Mammary epithelial cell (primary cell): ENCODE measurements around the gene CUL4B.

Source experiments
- EZH2 ChIP-seq: IDR thresholded peaks from 2 replicates; pipeline ENCODE4 v1.6.1; 2012; ENCODE audit warnings: low read length, inconsistent platforms, borderline replicate concordance
- TF ChIP-seq, protein P1 (sequence below), 2 donors: IDR thresholded peaks in 1 of 2; conservative IDR thresholded peaks in 1 of 2; 2 replicates each; pipeline ENCODE4 v1.5.1; 2011 to 2012; ENCODE audit warnings: inconsistent platforms in 2 of 2, low read length in 2 of 2, mild to moderate bottlenecking in 2 of 2, control low read depth in 1 of 2, low read depth in 1 of 2; ENCODE audit not compliant: insufficient read depth in 1 of 2; ENCODE audit errors: extremely low read depth in 1 of 2

DNA sequence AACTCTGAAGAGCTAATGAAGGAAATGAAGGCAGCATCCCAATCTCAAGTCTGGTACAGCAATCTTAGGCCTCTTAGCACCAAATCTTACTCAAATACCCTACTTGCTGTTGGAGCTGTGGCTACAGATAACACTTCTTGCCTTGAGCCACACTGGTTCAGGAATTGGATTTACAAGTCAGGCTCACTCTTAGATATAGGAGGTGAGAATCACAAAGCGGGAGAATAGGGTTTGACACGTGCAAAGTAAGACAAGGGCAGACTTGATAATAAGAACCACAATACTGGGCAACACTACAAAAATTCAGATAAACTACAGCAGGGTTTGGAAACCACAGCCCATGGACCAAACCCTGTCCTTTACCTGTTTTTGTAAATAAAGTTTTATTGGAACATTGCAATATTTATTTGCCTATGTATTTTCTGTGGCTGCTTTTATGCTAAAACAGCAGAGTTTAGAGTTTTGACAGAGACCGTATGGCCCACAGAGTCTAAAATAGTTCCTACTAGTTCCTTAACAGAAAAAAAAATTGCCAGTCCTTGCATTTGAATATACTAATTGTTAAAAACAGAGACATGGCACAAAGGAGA, 9.3 kb upstream of the CUL4B start:
- TF ChIP-seq, protein P1, sequence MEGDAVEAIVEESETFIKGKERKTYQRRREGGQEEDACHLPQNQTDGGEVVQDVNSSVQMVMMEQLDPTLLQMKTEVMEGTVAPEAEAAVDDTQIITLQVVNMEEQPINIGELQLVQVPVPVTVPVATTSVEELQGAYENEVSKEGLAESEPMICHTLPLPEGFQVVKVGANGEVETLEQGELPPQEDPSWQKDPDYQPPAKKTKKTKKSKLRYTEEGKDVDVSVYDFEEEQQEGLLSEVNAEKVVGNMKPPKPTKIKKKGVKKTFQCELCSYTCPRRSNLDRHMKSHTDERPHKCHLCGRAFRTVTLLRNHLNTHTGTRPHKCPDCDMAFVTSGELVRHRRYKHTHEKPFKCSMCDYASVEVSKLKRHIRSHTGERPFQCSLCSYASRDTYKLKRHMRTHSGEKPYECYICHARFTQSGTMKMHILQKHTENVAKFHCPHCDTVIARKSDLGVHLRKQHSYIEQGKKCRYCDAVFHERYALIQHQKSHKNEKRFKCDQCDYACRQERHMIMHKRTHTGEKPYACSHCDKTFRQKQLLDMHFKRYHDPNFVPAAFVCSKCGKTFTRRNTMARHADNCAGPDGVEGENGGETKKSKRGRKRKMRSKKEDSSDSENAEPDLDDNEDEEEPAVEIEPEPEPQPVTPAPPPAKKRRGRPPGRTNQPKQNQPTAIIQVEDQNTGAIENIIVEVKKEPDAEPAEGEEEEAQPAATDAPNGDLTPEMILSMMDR (conservative IDR thresholded peaks at IDR 0.05 in 1 of 2, IDR thresholded peaks at IDR 0.05 in 1 of 2; ENCODE audit: extremely low read depth in 1 of 2, insufficient read depth in 1 of 2, low read depth in 1 of 2, low read length in 2 of 2) = no peak
- no peak for TF ChIP-seq EZH2
